GM21717 (cell line): ENCODE results near the gene CLN5.
A peak's percentile ranks its signal among the peaks of the same experiment; 100 is the strongest.
"Not testable (repeated sequence)": the region's sequence is repeated elsewhere in the genome, so short reads cannot be mapped to it uniquely, and the experiment has no call there.

Experiments
- ATAC-seq: cut with Tn5 transposase; IDR thresholded peaks from one replicate; pipeline ENCODE4 v1.9.1; 2021; ENCODE audit warnings: mild to moderate bottlenecking, moderate library complexity; ENCODE audit not compliant: unreplicated experiment

Gene CLN5

GRCh38 chr13:76991796-76992547 lies at the start of gene CLN5:
Gene CLN5 (plus strand): TSS chr13:76992081. CDS start chr13:76992099, 18 bp downstream.
- ATAC-seq = peak; percentile 97

DNA sequence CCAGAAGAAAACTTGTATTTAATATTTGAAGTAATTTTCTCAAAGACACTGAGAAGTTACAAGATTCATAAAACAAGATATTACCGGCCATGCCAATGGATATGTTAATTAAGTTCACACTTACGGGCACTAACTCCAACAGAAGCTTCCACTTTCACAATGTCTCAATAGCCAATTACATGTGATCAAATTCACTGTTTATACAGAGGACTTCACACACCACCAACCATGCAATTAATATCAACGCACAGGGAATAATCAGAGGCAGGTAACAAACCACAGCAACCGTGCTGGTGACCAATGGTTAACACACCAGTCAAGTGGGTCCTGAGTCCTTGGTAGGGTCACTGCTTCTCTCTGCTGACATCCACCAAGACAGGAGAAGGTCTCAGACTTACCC lies 49.5 kb upstream of the CLN5 start:
- ATAC-seq = no peak

GRCh38 chr13:76943646-76944045 lies 48.2 kb upstream of the CLN5 start:
- ATAC-seq = no peak

DNA sequence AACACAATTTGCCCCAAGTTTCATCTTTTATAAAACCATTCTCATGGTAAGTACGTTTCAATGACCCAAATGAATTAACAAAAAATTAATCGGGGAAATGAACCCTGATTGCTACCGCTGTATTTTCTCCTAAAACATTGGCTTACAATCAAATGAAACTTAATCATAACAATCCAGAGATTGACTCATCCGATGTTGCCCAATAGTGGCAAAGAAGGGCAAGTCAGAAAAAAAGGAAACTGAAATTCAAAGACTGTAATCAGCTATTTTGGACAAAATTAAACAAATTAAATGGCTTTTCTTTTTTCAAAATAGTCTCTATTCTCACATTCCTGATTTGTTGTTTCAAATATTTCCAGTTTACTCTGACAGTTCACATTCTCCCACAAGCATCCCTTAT lies 47.4 kb upstream of the CLN5 start:
- no peak for ATAC-seq

DNA sequence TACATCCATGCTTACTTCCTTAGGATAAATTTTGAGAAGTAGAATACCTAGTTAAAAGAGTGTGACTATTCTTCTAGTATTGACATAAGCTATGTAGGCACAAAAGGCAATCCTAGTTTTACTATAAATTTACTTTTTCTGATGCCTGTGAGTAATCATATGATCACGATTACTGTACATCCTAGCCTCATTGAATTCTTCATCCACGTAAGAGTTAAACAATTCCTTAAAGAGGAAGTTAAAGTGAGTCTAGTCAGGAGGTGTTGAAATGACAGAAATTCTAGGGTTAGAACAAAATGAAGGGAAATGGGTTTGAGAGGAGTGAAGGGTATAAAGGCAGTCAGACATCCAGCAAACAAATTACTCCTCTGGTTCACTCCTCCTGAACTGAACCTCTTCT lies 43.7 kb upstream of the CLN5 start, which contains the start of gene ACOD1:
TSS of gene ACOD1 (plus strand) at position 363 of the 400 bp plus-strand sequence. CDS start 48 bp downstream, outside the sequence.
- ATAC-seq = no peak

- ATAC-seq = no peak
Measured at GRCh38 chr13:76950101-76950500, 41.8 kb upstream of the CLN5 start.

- ATAC-seq = no peak
Measured at GRCh38 chr13:76953968-76954367, 37.9 kb upstream of the CLN5 start.

- ATAC-seq = no peak
Measured at GRCh38 chr13:76954538-76954937, 37.3 kb upstream of the CLN5 start.

DNA sequence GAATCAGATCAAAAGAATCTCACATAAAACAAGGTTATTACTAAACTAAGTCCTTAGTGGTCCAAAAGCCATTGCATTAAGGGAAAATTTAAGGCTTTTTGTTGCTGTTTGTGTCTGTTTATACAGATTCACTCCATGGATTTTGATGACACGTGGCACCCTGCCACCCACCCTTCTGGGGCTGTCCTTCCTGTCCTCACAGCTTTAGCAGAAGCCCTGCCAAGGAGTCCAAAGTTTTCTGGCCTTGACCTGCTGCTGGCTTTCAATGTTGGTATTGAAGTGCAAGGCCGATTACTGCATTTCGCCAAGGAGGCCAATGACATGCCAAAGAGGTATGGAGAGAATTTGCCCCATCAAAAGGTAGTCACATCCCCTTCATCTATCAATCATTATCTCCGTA lies 36.7 kb upstream of the CLN5 start:
- no peak for ATAC-seq

GRCh38 chr13:76955661-76956060 lies 36.2 kb upstream of the CLN5 start:
- ATAC-seq = no peak

- no peak for ATAC-seq
Measured at GRCh38 chr13:76958841-76959432, 32.9 kb upstream of the CLN5 start.

GRCh38 chr13:76959734-76960133 lies 32.1 kb upstream of the CLN5 start:
- not testable (repeated sequence) for ATAC-seq

DNA sequence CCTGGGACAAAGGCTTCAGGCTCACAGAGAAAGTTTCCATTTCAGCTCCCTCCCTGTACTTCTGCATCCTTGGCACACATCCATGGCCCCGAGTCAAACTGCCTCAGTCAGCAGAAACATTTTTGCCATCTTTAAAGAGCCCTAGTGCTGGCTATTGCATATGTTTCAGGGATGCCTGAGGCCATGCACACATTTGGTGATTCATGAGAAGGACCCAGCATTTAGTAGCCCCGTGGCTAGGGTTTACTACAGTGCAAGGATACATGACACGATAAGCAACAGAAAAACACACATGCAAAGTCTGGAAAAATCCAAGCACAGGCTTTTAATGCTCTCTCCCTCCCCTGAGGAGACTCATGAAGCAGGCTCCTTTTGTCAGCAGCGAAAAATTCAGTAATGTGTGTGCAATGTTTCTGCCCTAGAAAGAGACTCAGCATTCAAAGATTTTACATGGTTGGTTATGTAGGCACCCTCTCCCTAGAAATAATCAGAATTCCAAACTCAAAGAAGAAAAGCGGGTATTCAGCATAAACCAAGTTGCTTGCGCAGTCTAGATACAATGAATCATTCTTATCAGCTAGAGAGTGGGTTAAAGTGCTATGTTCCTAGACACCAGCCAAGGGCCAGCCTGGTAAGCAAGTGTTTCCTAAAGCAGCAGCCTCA lies 26.0 kb upstream of the CLN5 start:
- ATAC-seq = no peak

DNA sequence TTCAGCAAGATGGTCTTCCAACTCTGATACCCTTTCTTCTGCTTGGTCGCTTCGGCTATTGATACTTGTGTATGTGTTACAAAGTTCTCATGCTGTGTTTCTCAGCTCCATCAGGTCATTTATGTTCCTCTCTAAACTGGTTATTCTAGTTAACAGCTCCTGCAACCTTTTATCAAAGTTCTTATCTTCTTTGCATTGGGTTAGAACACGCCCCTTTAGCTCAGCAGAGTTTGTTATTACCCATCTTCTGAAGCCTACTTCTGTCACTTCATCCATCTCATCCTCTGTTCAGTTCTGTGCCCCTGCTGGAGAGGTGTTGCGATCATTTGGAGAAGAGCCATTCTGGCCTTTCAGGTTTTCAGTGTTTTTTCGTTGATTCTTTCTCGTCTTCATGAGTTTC lies 24.9 kb upstream of the CLN5 start:
- no peak for ATAC-seq

GRCh38 chr13:76968041-76968440 lies 23.8 kb upstream of the CLN5 start:
- no peak for ATAC-seq

DNA sequence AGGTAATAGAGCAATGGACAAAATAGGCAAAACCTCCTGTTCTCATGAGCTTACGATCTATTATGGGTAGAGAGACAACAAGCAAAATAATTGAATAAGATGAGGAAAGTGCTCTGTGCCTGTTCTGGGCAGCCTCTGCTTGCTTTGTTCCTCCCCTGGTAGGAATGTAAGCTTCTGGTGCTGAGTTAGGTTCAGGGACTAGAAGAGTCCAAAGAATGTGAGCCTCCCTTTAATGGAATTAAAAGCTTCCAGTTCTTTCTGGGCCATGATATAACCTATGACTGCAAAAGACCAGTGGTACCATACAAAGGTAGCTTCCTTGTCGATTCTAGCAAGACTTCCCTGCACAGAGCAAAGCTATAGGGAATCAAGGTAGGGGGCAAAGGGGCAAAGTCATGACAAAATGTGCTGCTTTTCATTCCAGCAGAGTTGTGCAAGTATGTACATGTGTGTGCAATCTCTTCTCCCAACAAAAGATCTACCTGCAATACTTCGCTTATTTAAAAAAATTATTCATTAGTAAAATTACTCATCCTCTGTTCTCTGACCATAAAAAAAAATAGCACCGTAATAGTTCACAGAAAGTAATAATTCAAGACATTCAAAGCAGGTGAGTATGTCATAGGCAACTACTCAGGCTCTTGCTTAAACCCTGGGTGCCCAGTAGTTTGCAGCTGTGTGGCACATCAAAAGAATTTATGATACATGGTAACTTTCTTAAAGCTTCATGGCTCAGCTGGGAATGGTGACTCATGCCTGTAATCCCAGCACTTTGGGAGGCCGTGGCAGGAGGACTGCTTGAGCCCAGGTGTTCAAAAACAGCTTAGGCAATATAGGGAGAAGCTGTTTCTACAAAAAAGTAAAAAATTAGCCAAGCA lies 22.2 kb upstream of the CLN5 start:
- ATAC-seq = no peak

- no peak for ATAC-seq
Measured at GRCh38 chr13:76971215-76971614, 20.7 kb upstream of the CLN5 start.

- ATAC-seq = no peak
Measured at GRCh38 chr13:76971851-76972829, 19.7 kb upstream of the CLN5 start.

- no peak for ATAC-seq
Measured at GRCh38 chr13:76973920-76974617, 17.8 kb upstream of the CLN5 start.
